Sigmoid colon (tissue), 7 donors: ENCODE data around the gene ZNF556. TPM values are rescaled to one million over a fixed set of nuclear protein-coding genes. Genes with fewer than 3 reads are reported as not detected.
"Not testable (repeated sequence)": the region's sequence is repeated elsewhere in the genome, so short reads cannot be mapped to it uniquely, and the experiment has no call there.

Experiments
- DNase-seq: peaks from one replicate; pipeline ENCODE4 v3.0.0-alpha.2; 2019
- H3K27ac ChIP-seq, 4 donors: fragments of 200-600 bp; sonication (generic); one replicate each; pipeline ENCODE4 v1.5.1; 2016 to 2019; ENCODE audit warnings: mild to moderate bottlenecking in 1 of 4
- H3K27me3 ChIP-seq, 3 donors: fragments of 200-600 bp; sonication (generic); one replicate each; pipeline ENCODE4 v1.5.1; 2019; ENCODE audit warnings: mild to moderate bottlenecking in 1 of 3
- H3K36me3 ChIP-seq, 4 donors: fragments of 200-600 bp; sonication (generic); one replicate each; pipeline ENCODE4 v1.5.1; 2016 to 2019
- H3K4me1 ChIP-seq, 4 donors: fragments of 200-600 bp; sonication (generic); one replicate each; pipeline ENCODE4 v1.5.1; 2017 to 2019
- H3K4me3 ChIP-seq, 4 donors: fragments of 200-600 bp; sonication (generic); one replicate each; pipeline ENCODE4 v1.5.1; 2017 to 2019; ENCODE audit warnings: mild to moderate bottlenecking in 2 of 4, moderate library complexity in 1 of 4
- H3K9me3 ChIP-seq, 4 donors: fragments of 200-600 bp in 3 of 4; sonication (generic) in 3 of 4; one replicate each; pipeline versions ENCODE4 v1.5.1 to v1.6.1; 2013 to 2019
- CTCF ChIP-seq, 4 experiments: fragments of 450-650 bp in 3 of 4; fragments of 200-600 bp in 1 of 4; IDR thresholded peaks; one replicate each; pipeline ENCODE4 v1.5.1; 2016 to 2019; ENCODE audit warnings: antibody characterized with exemption in 4 of 4, mild to moderate bottlenecking in 3 of 4, moderate library complexity in 2 of 4
- EP300 ChIP-seq, 4 donors: sonication (generic); formaldehyde crosslinking; IDR thresholded peaks; one replicate each; pipeline ENCODE4 v1.6.1; 2017; ENCODE audit warnings: antibody characterized with exemption in 4 of 4
- POLR2A ChIP-seq, 2 donors: fragments of 450-650 bp; IDR thresholded peaks; one replicate each; pipeline ENCODE4 v1.6.1; 2016; ENCODE audit warnings: antibody characterized with exemption in 2 of 2, mild to moderate bottlenecking in 2 of 2, moderate library complexity in 2 of 2
- POLR2AphosphoS5 ChIP-seq, 4 donors: sonication (generic); formaldehyde crosslinking; IDR thresholded peaks; one replicate each; pipeline ENCODE4 v1.6.1; 2017; ENCODE audit warnings: antibody characterized with exemption in 4 of 4
- WGBS, 2 donors: extraction: QIAGEN DNeasy Blood & Tissue Kit; methylation state at CpG; one replicate each; pipeline ENCODE4 v1.1.7; 2013; 5-methylcytosine and 5-hydroxymethylcytosine counted together
- intact Hi-C: fragments of 100-400 bp; cut with DNase I; formaldehyde crosslinking; loops from one replicate; pipeline ENCODE4 v1.15.1; 2023
- polyA plus RNA-seq, 3 donors: library from polyadenylated mRNA; stranded (reverse); fragments of 200-250 nt; gene quantifications; one replicate each; pipeline ENCODE4 v1.2.3, GENCODE V29; 2013
- total RNA-seq, 4 donors: library from RNA; depleted of rRNA; stranded (reverse); fragments of >200 nt; gene quantifications; one replicate each; pipeline ENCODE4 v1.1.0, GENCODE V29; 2016
- donor health status: healthy with polysubstance abuse.
- donor health status: Bipolar disorder and iron deficiency.
- donor health status: healthy.

ZNF556 gene
- total and polyA plus RNA-seq, 7 donors, result not detected

GRCh38 chr19:2866495-2867024 lies 575 bp upstream of the ZNF556 start:
- no peak for DNase-seq
- H3K36me3 ChIP-seq, result no peaks in the 10 kb centered on the region
- no peaks in the 10 kb centered on the region for H3K27me3 ChIP-seq
- no peak overlapping the region for H3K27ac ChIP-seq
- intact Hi-C loops, result no loop called here
- no peaks in the 10 kb centered on the region for H3K9me3 ChIP-seq
- no peak overlapping the region for H3K4me3 ChIP-seq
- no peak for TF ChIP-seq CTCF (IDR thresholded peaks at IDR 0.05)
- no peak for TF ChIP-seq EP300 (IDR thresholded peaks at IDR 0.05)
- no peak for TF ChIP-seq POLR2A (IDR thresholded peaks at IDR 0.05)
- TF ChIP-seq POLR2AphosphoS5 (IDR thresholded peaks at IDR 0.05), result no peak
- 77 to 81% methylated on average over 8 of the region's 8 CpGs for WGBS, 2 donors
- no peaks in the 10 kb centered on the region for H3K4me1 ChIP-seq

GRCh38 chr19:2869618-2870017 lies 2.5 kb downstream of the ZNF556 start:
- H3K36me3 ChIP-seq, result no peaks in the 10 kb centered on the region
- no peak overlapping the region for H3K4me3 ChIP-seq
- intact Hi-C loops, result no loop called here
- no peak for TF ChIP-seq EP300 (IDR thresholded peaks at IDR 0.05)
- 85 to 87% methylated on average over 10 of the region's 10 CpGs for WGBS, 2 donors
- no peaks in the 10 kb centered on the region for H3K27me3 ChIP-seq
- no peak overlapping the region for H3K27ac ChIP-seq
- H3K9me3 ChIP-seq, result no peaks in the 10 kb centered on the region
- H3K4me1 ChIP-seq, result no peaks in the 10 kb centered on the region
- DNase-seq, result no peak

- not testable (repeated sequence) for H3K36me3 ChIP-seq, H3K4me3 ChIP-seq, H3K4me1 ChIP-seq, DNase-seq, H3K27ac ChIP-seq, H3K27me3 ChIP-seq
- peaks cover 4 to 11% (median 6%) of the 10 kb centered on the region in 4 donors for H3K9me3 ChIP-seq
- intact Hi-C loops, result loop anchor here (2.0 kb wide), 1 partner anchor 53 kb away; the partner anchor contains the start of gene ZNF554
- peak in 1 of 4 experiments; percentile 36 for TF ChIP-seq CTCF (IDR thresholded peaks at IDR 0.05)
- WGBS, 2 donors, result 29 to 43% methylated on average over 3 to 10 of the region's 11 CpGs
These were observed 5.0 kb downstream of the ZNF556 start for GRCh38 chr19:2872175-2872574.

- H3K27me3 ChIP-seq, result no peaks in the 10 kb centered on the region
- no peak for DNase-seq
- no peak overlapping the region for H3K4me3 ChIP-seq
- H3K9me3 ChIP-seq, result peaks cover 12 to 23% (median 18%) of the 10 kb centered on the region in 4 donors
- H3K4me1 ChIP-seq, result no peaks in the 10 kb centered on the region
- no peak overlapping the region for H3K27ac ChIP-seq
- WGBS, 2 donors, result 91 to 92% methylated on average over 32 of the region's 32 CpGs
- H3K36me3 ChIP-seq, result no peaks in the 10 kb centered on the region
- intact Hi-C loops, result no loop called here
- no peak for TF ChIP-seq POLR2A (IDR thresholded peaks at IDR 0.05)
- TF ChIP-seq EP300 (IDR thresholded peaks at IDR 0.05), result no peak
- no peak for TF ChIP-seq CTCF (IDR thresholded peaks at IDR 0.05)
- no peak for TF ChIP-seq POLR2AphosphoS5 (IDR thresholded peaks at IDR 0.05)
These were observed 10.5 kb downstream of the ZNF556 start for GRCh38 chr19:2877398-2878331.

GRCh38 chr19:2883686-2884439 lies 16.7 kb downstream of the ZNF556 start:
- WGBS, 2 donors, result 88 to 91% methylated on average over 14 of the region's 14 CpGs
- Histone ChIP-seq H3K27ac (no peak overlapping the region), H3K36me3 (no peaks in the 10 kb centered on the region), H3K4me1 (peaks cover 0 to 4% (median 0%) of the 10 kb centered on the region in 4 donors), H3K4me3 (no peak overlapping the region), H3K27me3 (no peaks in the 10 kb centered on the region), H3K9me3 (no peaks in the 10 kb centered on the region)
- DNase-seq, result no peak
- no peak for TF ChIP-seq POLR2A (IDR thresholded peaks at IDR 0.05)
- TF ChIP-seq CTCF (IDR thresholded peaks at IDR 0.05), result no peak
- TF ChIP-seq EP300 (IDR thresholded peaks at IDR 0.05), result no peak
- TF ChIP-seq POLR2AphosphoS5 (IDR thresholded peaks at IDR 0.05), result no peak
- intact Hi-C loops, result no loop called here
